ENCODE results near the gene CLMP.

The CLMP gene

GRCh38 chr11:123129920-123130319, 65.1 kb downstream of the CLMP start:
- Histone ChIP-seq H2BK5ac (ENCODE audit: low read length) (no peak overlapping the region), H2BK12ac (ENCODE audit: low read length) (no peak overlapping the region), H3K27ac (replicated peaks; ENCODE audit: low read length) (no peak overlapping the region), H3K27me3 (ENCODE audit: control insufficient read depth in 3 of 3, insufficient read depth in 3 of 3, low read depth in 1 of 3, low read length in 3 of 3) (no peaks in the 10 kb centered on the region), H4K91ac (ENCODE audit: low read depth, low read length, poor library complexity) (no peak overlapping the region), H3K36me3 (replicated peaks in 1 of 2; ENCODE audit: control insufficient read depth in 2 of 2, insufficient read depth in 2 of 2, low read length in 2 of 2) (no peaks in the 10 kb centered on the region), H2AFZ (ENCODE audit: low read length) (peak overlapping the region; percentile 1), H3K4ac (ENCODE audit: low read length) (no peak overlapping the region), H3K9ac (ENCODE audit: low read depth, low read length, poor library complexity) (no peak overlapping the region), H3K79me1 (ENCODE audit: low read depth, low read length) (no peaks in the 10 kb centered on the region), H2BK15ac (ENCODE audit: low read length) (no peak overlapping the region), H2BK120ac (ENCODE audit: low read depth, low read length) (no peak overlapping the region), H2AK5ac (ENCODE audit: low read depth, low read length) (no peak overlapping the region), H3K4me1 (ENCODE audit: control insufficient read depth in 2 of 2, insufficient read depth in 1 of 2, low read depth in 1 of 2, low read length in 2 of 2) (peaks cover 0 to 2% of the 10 kb centered on the region in 2 donors), H3K4me2 (ENCODE audit: insufficient read depth, low read length, poor library complexity, severe bottlenecking) (no peak overlapping the region), H4K8ac (ENCODE audit: low read depth, low read length) (no peak overlapping the region), H3K23ac (ENCODE audit: low read depth, low read length, poor library complexity) (no peak overlapping the region), H3K14ac (ENCODE audit: low read length) (no peak overlapping the region), H3K9me3 (replicated peaks in 1 of 2; ENCODE audit: control insufficient read depth in 2 of 2, insufficient read depth in 1 of 2, low read depth in 1 of 2, low read length in 2 of 2) (no peaks in the 10 kb centered on the region), H3K4me3 (ENCODE audit: low read length in 2 of 2) (no peak overlapping the region), H3K18ac (ENCODE audit: low read length) (no peak overlapping the region)
- DNase-seq (ENCODE audit: low spot score): no peak
- WGBS, 2 donors (ENCODE audit: extremely low coverage in 2 of 2, insufficient read length in 2 of 2, insufficient replicate concordance in 1 of 2): no CpG with 5 or more reads among the region's 3 CpGs

- H3K36me3 ChIP-seq (replicated peaks in 1 of 2; ENCODE audit: control insufficient read depth in 2 of 2, insufficient read depth in 2 of 2, low read length in 2 of 2): no peaks in the 10 kb centered on the region
- no peak overlapping the region for H3K23ac ChIP-seq (ENCODE audit: low read depth, low read length, poor library complexity)
- H2BK15ac ChIP-seq (ENCODE audit: low read length): no peak overlapping the region
- no peak overlapping the region for H3K18ac ChIP-seq (ENCODE audit: low read length)
- H4K91ac ChIP-seq (ENCODE audit: low read depth, low read length, poor library complexity): no peak overlapping the region
- no peaks in the 10 kb centered on the region for H3K9me3 ChIP-seq (replicated peaks in 1 of 2; ENCODE audit: control insufficient read depth in 2 of 2, insufficient read depth in 1 of 2, low read depth in 1 of 2, low read length in 2 of 2)
- no peak overlapping the region for H4K8ac ChIP-seq (ENCODE audit: low read depth, low read length)
- H2BK5ac ChIP-seq (ENCODE audit: low read length): no peak overlapping the region
- WGBS, 2 donors (ENCODE audit: extremely low coverage in 2 of 2, insufficient read length in 2 of 2, insufficient replicate concordance in 1 of 2): no CpG with 5 or more reads among the region's 3 CpGs
- H2BK12ac ChIP-seq (ENCODE audit: low read length): no peak overlapping the region
- no peak overlapping the region for H3K4me2 ChIP-seq (ENCODE audit: insufficient read depth, low read length, poor library complexity, severe bottlenecking)
- H2AK5ac ChIP-seq (ENCODE audit: low read depth, low read length): no peak overlapping the region
- no peaks in the 10 kb centered on the region for H3K27me3 ChIP-seq (ENCODE audit: control insufficient read depth in 3 of 3, insufficient read depth in 3 of 3, low read depth in 1 of 3, low read length in 3 of 3)
- H3K27ac ChIP-seq (replicated peaks; ENCODE audit: low read length): no peak overlapping the region
- no peak overlapping the region for H3K9ac ChIP-seq (ENCODE audit: low read depth, low read length, poor library complexity)
- no peak overlapping the region for H2AFZ ChIP-seq (ENCODE audit: low read length)
- H3K4me3 ChIP-seq (ENCODE audit: low read length in 2 of 2): no peak overlapping the region
- H3K4me1 ChIP-seq (ENCODE audit: control insufficient read depth in 2 of 2, insufficient read depth in 1 of 2, low read depth in 1 of 2, low read length in 2 of 2): peaks cover 0 to 4% of the 10 kb centered on the region in 2 donors
- H3K4ac ChIP-seq (ENCODE audit: low read length): no peak overlapping the region
- no peak for DNase-seq (ENCODE audit: low spot score)
- H3K14ac ChIP-seq (ENCODE audit: low read length): no peak overlapping the region
- H3K79me1 ChIP-seq (ENCODE audit: low read depth, low read length): no peaks in the 10 kb centered on the region
- H2BK120ac ChIP-seq (ENCODE audit: low read depth, low read length): no peak overlapping the region
These were observed 69.9 kb downstream of the CLMP start for GRCh38 chr11:123125169-123125568.

GRCh38 chr11:123122852-123123251, 72.2 kb downstream of the CLMP start:
- no peak overlapping the region for H4K91ac ChIP-seq (ENCODE audit: low read depth, low read length, poor library complexity)

DNA sequence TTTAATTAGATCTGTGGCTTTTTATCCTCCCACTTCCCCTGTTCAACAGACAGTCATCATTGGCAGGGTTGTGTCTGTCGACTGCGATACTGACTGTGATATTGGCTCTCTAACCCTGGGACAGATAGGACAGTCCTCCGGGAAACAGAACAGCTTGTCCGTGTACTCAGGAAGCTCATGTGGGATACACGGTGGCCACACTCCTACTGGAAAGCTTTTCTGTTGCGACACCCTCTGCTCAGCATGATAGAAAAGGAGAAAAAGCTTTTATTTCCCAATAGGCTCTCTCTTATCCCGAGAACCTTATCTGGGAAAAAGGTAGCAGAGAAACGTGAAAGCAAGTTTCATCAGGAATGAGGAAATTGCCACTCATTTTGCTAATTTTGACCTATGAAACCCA, 72.7 kb downstream of the CLMP start:
- no peak for DNase-seq (ENCODE audit: low spot score)
- H3K79me1 ChIP-seq (ENCODE audit: low read depth, low read length): no peaks in the 10 kb centered on the region
- H3K9me3 ChIP-seq (replicated peaks in 1 of 2; ENCODE audit: control insufficient read depth in 2 of 2, insufficient read depth in 1 of 2, low read depth in 1 of 2, low read length in 2 of 2): no peaks in the 10 kb centered on the region
- H2BK5ac ChIP-seq (ENCODE audit: low read length): no peak overlapping the region
- no peak overlapping the region for H2BK120ac ChIP-seq (ENCODE audit: low read depth, low read length)
- H2AK5ac ChIP-seq (ENCODE audit: low read depth, low read length): no peak overlapping the region
- no peak overlapping the region for H3K4me2 ChIP-seq (ENCODE audit: insufficient read depth, low read length, poor library complexity, severe bottlenecking)
- no peak overlapping the region for H3K9ac ChIP-seq (ENCODE audit: low read depth, low read length, poor library complexity)
- no CpG with 5 or more reads among the region's 8 CpGs for WGBS, 2 donors (ENCODE audit: extremely low coverage in 2 of 2, insufficient read length in 2 of 2, insufficient replicate concordance in 1 of 2)
- peak overlapping the region; percentile 28 for H2AFZ ChIP-seq (ENCODE audit: low read length)
- H2BK12ac ChIP-seq (ENCODE audit: low read length): no peak overlapping the region
- H3K4me1 ChIP-seq (ENCODE audit: control insufficient read depth in 2 of 2, insufficient read depth in 1 of 2, low read depth in 1 of 2, low read length in 2 of 2): peaks cover 0 to 4% of the 10 kb centered on the region in 2 donors
- H4K91ac ChIP-seq (ENCODE audit: low read depth, low read length, poor library complexity): no peak overlapping the region
- H3K4me3 ChIP-seq (ENCODE audit: low read length in 2 of 2): no peak overlapping the region
- H3K36me3 ChIP-seq (replicated peaks in 1 of 2; ENCODE audit: control insufficient read depth in 2 of 2, insufficient read depth in 2 of 2, low read length in 2 of 2): no peaks in the 10 kb centered on the region
- no peaks in the 10 kb centered on the region for H3K27me3 ChIP-seq (ENCODE audit: control insufficient read depth in 3 of 3, insufficient read depth in 3 of 3, low read depth in 1 of 3, low read length in 3 of 3)
- H3K23ac ChIP-seq (ENCODE audit: low read depth, low read length, poor library complexity): no peak overlapping the region
- no peak overlapping the region for H4K8ac ChIP-seq (ENCODE audit: low read depth, low read length)
- no peak overlapping the region for H2BK15ac ChIP-seq (ENCODE audit: low read length)
- H3K27ac ChIP-seq (replicated peaks; ENCODE audit: low read length): no peak overlapping the region
- no peak overlapping the region for H3K14ac ChIP-seq (ENCODE audit: low read length)
- H3K18ac ChIP-seq (ENCODE audit: low read length): no peak overlapping the region
- H3K4ac ChIP-seq (ENCODE audit: low read length): no peak overlapping the region

More at GRCh38 chr11:123122852-123123251, 72.2 kb downstream of the CLMP start:
- Histone ChIP-seq H3K4me1 (ENCODE audit: control insufficient read depth in 2 of 2, insufficient read depth in 1 of 2, low read depth in 1 of 2, low read length in 2 of 2) (peaks cover 0 to 4% of the 10 kb centered on the region in 2 donors), H3K4me3 (ENCODE audit: low read length in 2 of 2) (no peak overlapping the region), H2BK5ac (ENCODE audit: low read length) (no peak overlapping the region), H3K4me2 (ENCODE audit: insufficient read depth, low read length, poor library complexity, severe bottlenecking) (no peak overlapping the region), H3K14ac (ENCODE audit: low read length) (no peak overlapping the region), H3K27me3 (ENCODE audit: control insufficient read depth in 3 of 3, insufficient read depth in 3 of 3, low read depth in 1 of 3, low read length in 3 of 3) (no peaks in the 10 kb centered on the region), H2BK12ac (ENCODE audit: low read length) (no peak overlapping the region), H3K27ac (replicated peaks; ENCODE audit: low read length) (no peak overlapping the region), H2BK15ac (ENCODE audit: low read length) (no peak overlapping the region), H2AFZ (ENCODE audit: low read length) (peak overlapping the region; percentile 28), H3K9me3 (replicated peaks in 1 of 2; ENCODE audit: control insufficient read depth in 2 of 2, insufficient read depth in 1 of 2, low read depth in 1 of 2, low read length in 2 of 2) (no peaks in the 10 kb centered on the region), H3K4ac (ENCODE audit: low read length) (no peak overlapping the region), H3K18ac (ENCODE audit: low read length) (no peak overlapping the region), H4K8ac (ENCODE audit: low read depth, low read length) (no peak overlapping the region), H2BK120ac (ENCODE audit: low read depth, low read length) (no peak overlapping the region), H3K36me3 (replicated peaks in 1 of 2; ENCODE audit: control insufficient read depth in 2 of 2, insufficient read depth in 2 of 2, low read length in 2 of 2) (no peaks in the 10 kb centered on the region), H3K79me1 (ENCODE audit: low read depth, low read length) (no peaks in the 10 kb centered on the region), H3K23ac (ENCODE audit: low read depth, low read length, poor library complexity) (no peak overlapping the region), H2AK5ac (ENCODE audit: low read depth, low read length) (no peak overlapping the region), H3K9ac (ENCODE audit: low read depth, low read length, poor library complexity) (no peak overlapping the region)
- DNase-seq (ENCODE audit: low spot score): no peak
- WGBS, 2 donors (ENCODE audit: extremely low coverage in 2 of 2, insufficient read length in 2 of 2, insufficient replicate concordance in 1 of 2): no CpG with 5 or more reads among the region's 7 CpGs

All from neuronal stem cell (in vitro differentiated cells).